HepG2 (cell line): ENCODE data around the gene ECPAS. TPM values are rescaled to one million over a fixed set of nuclear protein-coding genes. Genes with fewer than 3 reads are reported as not detected.

Source experiments
- DRAP1 ChIP-seq: IDR thresholded peaks from 2 replicates; pipeline ENCODE4 v1.6.1; 2016; ENCODE audit warnings: missing genetic modification reagents, missing compliant biosample characterization
- FOXA1 ChIP-seq, 2 experiments: fragments of 450-650 bp in 1 of 2; sonication (generic) in 1 of 2; formaldehyde crosslinking in 1 of 2; IDR thresholded peaks; 2 replicates each; pipeline versions ENCODE4 v1.4.0 to v1.6.1; 2016 to 2020; ENCODE audit warnings: missing genetic modification reagents in 1 of 2
- FOXM1 ChIP-seq: sonication (generic); formaldehyde crosslinking; IDR thresholded peaks from 2 replicates; pipeline ENCODE4 v1.5.0; 2020; ENCODE audit warnings: missing genetic modification reagents
- FOXO1 ChIP-seq: sonication (generic); formaldehyde crosslinking; IDR thresholded peaks from 2 replicates; pipeline ENCODE4 v1.4.0; 2020; ENCODE audit warnings: missing genetic modification reagents
- FOXP1 ChIP-seq, 2 experiments: fragments of 450-650 bp in 1 of 2; IDR thresholded peaks; 2 replicates each; pipeline ENCODE4 v1.6.1; 2017 to 2018; ENCODE audit warnings: antibody characterized with exemption in 1 of 2
- GZF1 ChIP-seq: sonication (generic); formaldehyde crosslinking; IDR thresholded peaks from 2 replicates; pipeline ENCODE4 v1.5.1; 2020; ENCODE audit warnings: mild to moderate bottlenecking, missing genetic modification reagents
- JUND ChIP-seq: sonication (generic); formaldehyde crosslinking; IDR thresholded peaks from 2 replicates; pipeline ENCODE4 v1.8.0; 2022; ENCODE audit warnings: mild to moderate bottlenecking, missing genetic modification reagents
- NCOA1 ChIP-seq: sonication (generic); formaldehyde crosslinking; IDR thresholded peaks from 2 replicates; pipeline ENCODE4 v1.9.0; 2021; ENCODE audit warnings: missing genetic modification reagents
- NR3C1 ChIP-seq: sonication (generic); formaldehyde crosslinking; IDR thresholded peaks from 2 replicates; pipeline ENCODE4 v1.4.0; 2020; ENCODE audit warnings: missing genetic modification reagents
- PHB2 ChIP-seq: fragments of 450-650 bp; IDR thresholded peaks from 2 replicates; pipeline ENCODE4 v1.6.1; 2018; ENCODE audit not compliant: partially characterized antibody
- POGZ ChIP-seq: sonication (generic); formaldehyde crosslinking; IDR thresholded peaks from 2 replicates; pipeline ENCODE4 v1.4.0; 2020; ENCODE audit warnings: mild to moderate bottlenecking, missing genetic modification reagents
- POLR2A ChIP-seq, 2 experiments: IDR thresholded peaks; 2 replicates each; pipeline ENCODE4 v1.6.1; 2011; ENCODE audit warnings: low read depth in 2 of 2, low read length in 2 of 2, mild to moderate bottlenecking in 1 of 2, moderate library complexity in 1 of 2; ENCODE audit not compliant: insufficient read depth in 1 of 2
- POLR2AphosphoS5 ChIP-seq: IDR thresholded peaks from 2 replicates; pipeline ENCODE4 v1.6.1; 2012; ENCODE audit warnings: low read depth, low read length
- SOX13 ChIP-seq, 3 experiments: fragments of 450-650 bp in 1 of 3; sonication (generic) in 1 of 3; formaldehyde crosslinking in 1 of 3; IDR thresholded peaks in 2 of 3; conservative IDR thresholded peaks in 1 of 3; 2 replicates each; pipeline versions ENCODE4 v1.5.0 to v1.6.1; 2016 to 2020; ENCODE audit warnings: antibody characterized with exemption in 1 of 3, mild to moderate bottlenecking in 1 of 3, missing compliant biosample characterization in 1 of 3, missing genetic modification reagents in 1 of 3, moderate library complexity in 1 of 3
- SRSF4 ChIP-seq: fragments of 200-400 bp; formaldehyde crosslinking; IDR thresholded peaks from one replicate; pipeline ENCODE4 v1.6.1; 2018; ENCODE audit warnings: mild to moderate bottlenecking, low read depth, low read length, moderate library complexity; ENCODE audit not compliant: poor library complexity, severe bottlenecking
- TEF ChIP-seq: sonication (generic); formaldehyde crosslinking; IDR thresholded peaks from 2 replicates; pipeline ENCODE4 v1.5.0; 2020; ENCODE audit warnings: missing genetic modification reagents
- THAP11 ChIP-seq: IDR thresholded peaks from 2 replicates; pipeline ENCODE4 v1.6.1; 2016; ENCODE audit warnings: missing biosample characterization, missing genetic modification reagents
- ZKSCAN5 ChIP-seq: sonication (generic); formaldehyde crosslinking; IDR thresholded peaks from 2 replicates; pipeline ENCODE4 v1.5.1; 2020; ENCODE audit warnings: mild to moderate bottlenecking, missing genetic modification reagents
- ZMYM4 ChIP-seq: sonication (generic); formaldehyde crosslinking; IDR thresholded peaks from 2 replicates; pipeline ENCODE4 v1.8.1; 2023; ENCODE audit warnings: mild to moderate bottlenecking, missing genetic modification reagents
- ZNF12 ChIP-seq: sonication (generic); formaldehyde crosslinking; IDR thresholded peaks from 2 replicates; pipeline ENCODE4 v1.5.0; 2020; ENCODE audit warnings: missing genetic modification reagents
- ZNF331 ChIP-seq: sonication (generic); formaldehyde crosslinking; IDR thresholded peaks from 2 replicates; pipeline ENCODE4 v1.4.0; 2020; ENCODE audit warnings: missing genetic modification reagents
- ZNF644 ChIP-seq: IDR thresholded peaks from 2 replicates; pipeline ENCODE4 v1.6.1; 2016; ENCODE audit warnings: low read depth
- ZNF788 ChIP-seq: sonication (generic); formaldehyde crosslinking; IDR thresholded peaks from 2 replicates; pipeline ENCODE4 v1.5.0; 2020; ENCODE audit warnings: mild to moderate bottlenecking, missing genetic modification reagents, borderline replicate concordance
- polyA plus RNA-seq, 8 experiments: library from polyadenylated mRNA; depleted of rRNA in 3 of 8; stranded (reverse) in 7 of 8; unstranded in 1 of 8; fragments of >200 nt; fragmentation: Illumina TruSeq in 4 of 8; extraction: Trizol in 4 of 8; gene quantifications; 2 replicates each; pipeline versions ENCODE4 v1.2.1 to v1.2.3, GENCODE V29; 2011 to 2016; ENCODE audit warnings: low read depth in 4 of 8, missing spikeins in 1 of 8, mixed read lengths in 1 of 8; ENCODE audit not compliant: insufficient read depth in 1 of 8
- total RNA-seq, 5 experiments: library from RNA; depleted of rRNA; stranded (reverse); fragments of >200 nt; fragmentation: Illumina TruSeq; extraction: Trizol; gene quantifications; 2 replicates each; pipeline ENCODE4 v1.2.3, GENCODE V29; 2016; ENCODE audit warnings: low read depth in 1 of 5
- TF ChIP-seq, protein P1 (sequence below): sonication (generic); formaldehyde crosslinking; IDR thresholded peaks from 2 replicates; pipeline ENCODE4 v1.5.1; 2020; ENCODE audit warnings: missing genetic modification reagents, mild to moderate bottlenecking, borderline replicate concordance
- TF ChIP-seq, protein P2 (sequence below): sonication (generic); formaldehyde crosslinking; IDR thresholded peaks from 2 replicates; pipeline ENCODE4 v1.4.0; 2020; ENCODE audit warnings: missing genetic modification reagents
- TF ChIP-seq, protein P3 (sequence below): sonication (generic); IDR thresholded peaks from 2 replicates; pipeline ENCODE4 v1.6.1; 2016; ENCODE audit warnings: low read depth, borderline replicate concordance

Gene ECPAS
- total and polyA plus RNA-seq, 2 of the 13 experiments (the other 11 are each of a cell fraction or from before 2014, with no cell fraction given): 35.3 to 58.0 TPM

DNA sequence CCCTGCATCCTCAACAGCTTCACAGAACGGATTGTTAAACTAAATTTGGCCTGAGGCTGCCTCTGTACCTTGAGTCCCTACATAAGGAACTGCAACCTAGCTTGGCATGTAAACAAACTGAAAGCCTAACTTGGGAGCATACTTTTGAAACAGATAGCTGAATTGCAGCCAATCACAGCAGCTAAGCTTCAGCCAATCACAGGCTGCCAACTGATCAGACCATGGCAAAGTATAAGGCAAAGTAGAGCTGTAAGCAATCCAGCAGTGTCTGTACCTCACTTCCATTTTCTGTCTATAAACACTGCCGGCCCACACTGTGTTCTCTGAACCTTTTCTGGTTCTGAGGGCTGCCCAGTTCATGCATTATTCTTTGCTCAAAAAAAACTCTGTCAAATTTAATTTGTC is 31.9 kb upstream of the ECPAS start (continued):
- TF ChIP-seq TEF (no peak), FOXP1 (IDR thresholded peaks at IDR 0.05) (no peak), FOXP1 (CRISPR knock-in tag; IDR thresholded peaks at IDR 0.05) (0 out of 2 replicates have a peak, but pooled peaks have one; percentile 30), GZF1 (CRISPR knock-in tag) (no peak), ZMYM4 (CRISPR knock-in tag) (peak; percentile 94), POLR2AphosphoS5 (peak; percentile 63), ZNF331 (CRISPR knock-in tag) (peak; percentile 30; the same call in 1 of the 2 replicates), ZNF12 (CRISPR knock-in tag) (peak; percentile 60; the same call in 1 of the 2 replicates), SOX13 (IDR thresholded peaks at IDR 0.05) (peak; percentile 63; the same call in 1 of the 2 replicates), SOX13 (CRISPR knock-in tag; conservative IDR thresholded peaks at IDR 0.05 in 1 of 2, IDR thresholded peaks at IDR 0.05 in 1 of 2) (no peak), PHB2 (no peak), ZNF788 (no peak), DRAP1 (CRISPR knock-in tag) (peak; percentile 78; the same call in 1 of the 2 replicates), POLR2A (IDR thresholded peaks at IDR 0.05; ENCODE audit: insufficient read depth in 1 of 2, low read depth in 2 of 2, low read length in 2 of 2) (peak; percentile 46 to 55; a peak in 2 of 4 replicates), FOXM1 (CRISPR knock-in tag) (0 out of 2 replicates have a peak, but pooled peaks have one; percentile 26), ZNF644 (CRISPR knock-in tag) (peak; percentile 39; the same call in 1 of the 2 replicates), THAP11 (CRISPR knock-in tag) (peak; percentile 44; the same call in 1 of the 2 replicates), JUND (CRISPR knock-in tag) (no peak), POGZ (peak; percentile 58), FOXA1 (IDR thresholded peaks at IDR 0.05) (no peak), FOXA1 (CRISPR knock-in tag; IDR thresholded peaks at IDR 0.05) (peak; percentile 65; the same call in 1 of the 2 replicates), NR3C1 (CRISPR knock-in tag) (no peak), SRSF4 (no peak), NCOA1 (CRISPR knock-in tag) (no peak), FOXO1 (0 out of 2 replicates have a peak, but pooled peaks have one; percentile 14), ZKSCAN5 (CRISPR knock-in tag) (no peak)
- TF ChIP-seq, protein P1, sequence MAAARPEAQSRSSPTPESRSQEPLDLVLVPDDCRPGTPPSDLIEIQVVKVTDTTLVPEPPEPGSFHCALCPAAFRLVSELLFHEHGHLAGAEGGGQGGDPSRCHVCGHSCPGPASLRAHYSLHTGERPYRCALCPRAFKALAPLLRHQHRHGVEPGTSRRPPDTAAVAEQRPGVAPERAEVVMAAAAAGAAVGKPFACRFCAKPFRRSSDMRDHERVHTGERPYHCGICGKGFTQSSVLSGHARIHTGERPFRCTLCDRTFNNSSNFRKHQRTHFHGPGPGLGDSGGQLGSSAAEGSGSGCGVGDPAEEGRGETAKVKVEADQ (CRISPR knock-in tag): no peak
- TF ChIP-seq, protein P2, sequence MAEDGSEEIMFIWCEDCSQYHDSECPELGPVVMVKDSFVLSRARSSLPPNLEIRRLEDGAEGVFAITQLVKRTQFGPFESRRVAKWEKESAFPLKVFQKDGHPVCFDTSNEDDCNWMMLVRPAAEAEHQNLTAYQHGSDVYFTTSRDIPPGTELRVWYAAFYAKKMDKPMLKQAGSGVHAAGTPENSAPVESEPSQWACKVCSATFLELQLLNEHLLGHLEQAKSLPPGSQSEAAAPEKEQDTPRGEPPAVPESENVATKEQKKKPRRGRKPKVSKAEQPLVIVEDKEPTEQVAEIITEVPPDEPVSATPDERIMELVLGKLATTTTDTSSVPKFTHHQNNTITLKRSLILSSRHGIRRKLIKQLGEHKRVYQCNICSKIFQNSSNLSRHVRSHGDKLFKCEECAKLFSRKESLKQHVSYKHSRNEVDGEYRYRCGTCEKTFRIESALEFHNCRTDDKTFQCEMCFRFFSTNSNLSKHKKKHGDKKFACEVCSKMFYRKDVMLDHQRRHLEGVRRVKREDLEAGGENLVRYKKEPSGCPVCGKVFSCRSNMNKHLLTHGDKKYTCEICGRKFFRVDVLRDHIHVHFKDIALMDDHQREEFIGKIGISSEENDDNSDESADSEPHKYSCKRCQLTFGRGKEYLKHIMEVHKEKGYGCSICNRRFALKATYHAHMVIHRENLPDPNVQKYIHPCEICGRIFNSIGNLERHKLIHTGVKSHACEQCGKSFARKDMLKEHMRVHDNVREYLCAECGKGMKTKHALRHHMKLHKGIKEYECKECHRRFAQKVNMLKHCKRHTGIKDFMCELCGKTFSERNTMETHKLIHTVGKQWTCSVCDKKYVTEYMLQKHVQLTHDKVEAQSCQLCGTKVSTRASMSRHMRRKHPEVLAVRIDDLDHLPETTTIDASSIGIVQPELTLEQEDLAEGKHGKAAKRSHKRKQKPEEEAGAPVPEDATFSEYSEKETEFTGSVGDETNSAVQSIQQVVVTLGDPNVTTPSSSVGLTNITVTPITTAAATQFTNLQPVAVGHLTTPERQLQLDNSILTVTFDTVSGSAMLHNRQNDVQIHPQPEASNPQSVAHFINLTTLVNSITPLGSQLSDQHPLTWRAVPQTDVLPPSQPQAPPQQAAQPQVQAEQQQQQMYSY: no peak
- TF ChIP-seq, protein P3, sequence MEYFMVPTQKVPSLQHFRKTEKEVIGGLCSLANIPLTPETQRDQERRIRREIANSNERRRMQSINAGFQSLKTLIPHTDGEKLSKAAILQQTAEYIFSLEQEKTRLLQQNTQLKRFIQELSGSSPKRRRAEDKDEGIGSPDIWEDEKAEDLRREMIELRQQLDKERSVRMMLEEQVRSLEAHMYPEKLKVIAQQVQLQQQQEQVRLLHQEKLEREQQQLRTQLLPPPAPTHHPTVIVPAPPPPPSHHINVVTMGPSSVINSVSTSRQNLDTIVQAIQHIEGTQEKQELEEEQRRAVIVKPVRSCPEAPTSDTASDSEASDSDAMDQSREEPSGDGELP: no peak
